HG02970 (cell line): ENCODE measurements around the gene EEF1AKMT2.
"Not testable (repeated sequence)": the region's sequence is repeated elsewhere in the genome, so short reads cannot be mapped to it uniquely, and the experiment has no call there.

Experiments used
- ATAC-seq: cut with Tn5 transposase; IDR thresholded peaks from one replicate; pipeline ENCODE4 v1.9.1; 2021; ENCODE audit warnings: mild to moderate bottlenecking, moderate library complexity, moderate number of reproducible peaks; ENCODE audit not compliant: unreplicated experiment, low FRiP score

EEF1AKMT2 gene

GRCh38 chr10:124791547-124792348, at the start of gene EEF1AKMT2:
Gene EEF1AKMT2 (minus strand): TSS chr10:124791887. CDS start chr10:124791833, 54 bp downstream.
- peak; percentile 92 for ATAC-seq

DNA sequence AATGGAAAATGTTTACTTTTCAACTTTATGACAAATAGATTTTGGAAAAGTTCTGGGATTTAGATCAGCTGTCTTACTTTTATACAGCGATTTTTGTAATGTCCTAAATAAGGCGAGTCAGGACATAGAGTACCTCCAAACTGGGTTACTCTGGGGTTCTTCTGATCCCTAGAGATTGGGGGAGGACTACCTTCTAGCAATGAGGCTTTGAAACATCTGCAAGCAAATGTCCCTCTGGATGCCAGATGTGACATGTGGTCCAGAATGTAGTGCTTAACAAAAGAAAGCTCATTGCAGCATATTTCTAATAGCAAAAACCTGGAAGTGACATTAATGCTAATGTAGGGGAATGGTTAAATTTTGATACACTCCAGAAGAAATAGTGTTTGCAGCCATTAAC, 46.0 kb upstream of the EEF1AKMT2 start:
- no peak for ATAC-seq

GRCh38 chr10:124831116-124831515, 39.4 kb upstream of the EEF1AKMT2 start:
- no peak for ATAC-seq

DNA sequence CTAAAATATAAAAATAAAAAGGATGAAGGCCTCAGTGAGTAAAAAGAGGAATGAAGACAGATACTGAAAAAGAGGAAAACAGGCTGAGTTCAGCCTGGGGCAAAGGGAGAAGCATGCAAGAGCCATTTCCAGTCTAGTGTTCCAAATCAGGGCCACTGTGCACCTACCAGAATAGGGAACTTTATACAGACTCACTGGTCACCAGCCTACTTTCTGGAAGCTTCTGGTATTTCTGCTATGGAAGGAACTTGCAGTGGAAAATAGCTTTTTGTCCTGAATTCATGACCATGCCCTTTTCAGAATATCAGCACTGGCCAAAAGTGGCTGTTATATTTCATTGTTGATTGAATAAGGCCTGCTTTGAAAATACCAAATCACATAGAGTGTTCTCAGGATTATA, 38.8 kb upstream of the EEF1AKMT2 start:
- ATAC-seq, result no peak

- ATAC-seq, result no peak
Observed at GRCh38 chr10:124829447-124830115, 37.9 kb upstream of the EEF1AKMT2 start.

- no peak for ATAC-seq
Observed at GRCh38 chr10:124827474-124827873, 35.8 kb upstream of the EEF1AKMT2 start.

DNA sequence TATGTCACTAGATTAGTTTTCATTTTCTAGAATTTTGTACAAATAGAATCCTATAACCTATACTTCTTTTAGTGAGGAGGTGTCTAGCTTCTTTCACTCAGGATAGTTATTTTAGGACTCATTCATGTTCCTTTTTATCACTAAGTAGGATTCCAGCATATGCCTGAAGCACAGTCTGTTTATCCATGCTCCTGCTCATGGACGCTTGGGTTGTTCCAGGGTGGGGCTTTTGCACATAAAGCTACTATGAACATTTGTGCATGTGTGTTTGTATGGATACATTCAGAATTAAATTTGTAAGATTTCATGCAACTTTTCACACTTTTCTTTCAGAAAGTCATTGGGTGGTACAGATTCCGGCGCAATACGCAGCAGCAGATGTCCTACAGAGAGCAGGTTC, 34.6 kb upstream of the EEF1AKMT2 start:
- no peak for ATAC-seq

- ATAC-seq, result no peak
Observed at GRCh38 chr10:124825702-124826101, 34.0 kb upstream of the EEF1AKMT2 start.

GRCh38 chr10:124824932-124825331, 33.2 kb upstream of the EEF1AKMT2 start:
- ATAC-seq, result not testable (repeated sequence)

DNA sequence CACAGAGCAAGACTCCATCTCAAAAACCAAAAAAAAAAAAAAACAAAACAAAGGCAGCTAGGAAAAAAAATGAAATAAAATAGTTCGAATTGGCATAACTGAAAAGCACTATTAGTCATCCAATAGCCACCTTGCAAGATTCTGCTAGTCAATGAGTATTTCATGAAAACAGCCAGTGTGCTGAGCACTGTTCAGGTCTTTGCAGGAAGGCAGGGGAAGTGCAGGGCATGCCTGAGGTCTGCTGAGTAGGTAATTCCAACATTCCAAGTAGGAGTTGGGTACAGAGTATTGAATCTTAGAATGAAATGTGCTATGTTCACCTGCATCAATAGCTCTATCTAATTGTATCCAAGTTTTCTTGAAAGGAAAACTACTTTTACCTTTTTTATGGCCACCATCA, 32.8 kb upstream of the EEF1AKMT2 start:
- ATAC-seq, result no peak

DNA sequence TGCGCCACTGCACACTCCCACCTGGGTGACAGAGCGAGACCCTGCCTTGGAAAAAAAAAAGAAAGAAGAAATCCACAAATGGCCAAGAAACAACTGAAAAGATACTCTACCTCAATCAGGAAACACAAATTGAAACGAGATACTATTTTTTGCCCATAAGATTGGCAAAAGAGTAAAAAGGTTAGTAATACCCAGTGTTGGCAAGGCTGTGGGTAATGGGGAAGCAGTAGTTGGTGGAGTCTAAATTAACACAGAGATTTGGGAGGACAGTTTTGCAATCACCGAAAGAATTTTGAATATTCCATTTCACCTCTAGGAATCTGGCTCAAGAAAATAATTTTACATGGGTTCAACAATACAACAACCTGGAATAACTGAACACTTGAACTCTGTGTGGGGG, 29.8 kb upstream of the EEF1AKMT2 start:
- no peak for ATAC-seq

DNA sequence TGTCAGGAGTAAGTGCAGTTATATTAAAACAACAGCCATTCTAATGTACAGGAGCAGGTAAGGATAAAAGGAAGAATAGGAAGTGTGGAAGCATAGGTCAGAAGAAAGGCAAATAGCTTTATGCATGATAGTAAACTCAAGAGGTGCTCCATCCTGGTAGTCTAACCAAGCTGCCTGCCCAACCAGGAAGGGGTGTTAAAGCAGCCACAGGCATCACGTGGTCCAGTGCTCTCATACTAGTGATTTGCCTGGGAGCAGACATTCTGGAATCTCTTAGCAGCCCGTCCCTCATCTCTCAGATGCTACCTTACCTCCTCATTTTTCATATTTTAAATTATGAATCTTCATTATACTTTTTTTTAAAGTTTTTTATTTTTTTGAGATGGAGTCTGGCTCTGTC, 28.4 kb upstream of the EEF1AKMT2 start:
- ATAC-seq, result no peak

GRCh38 chr10:124802313-124802675, 10.6 kb upstream of the EEF1AKMT2 start:
- peak; percentile 29 for ATAC-seq

DNA sequence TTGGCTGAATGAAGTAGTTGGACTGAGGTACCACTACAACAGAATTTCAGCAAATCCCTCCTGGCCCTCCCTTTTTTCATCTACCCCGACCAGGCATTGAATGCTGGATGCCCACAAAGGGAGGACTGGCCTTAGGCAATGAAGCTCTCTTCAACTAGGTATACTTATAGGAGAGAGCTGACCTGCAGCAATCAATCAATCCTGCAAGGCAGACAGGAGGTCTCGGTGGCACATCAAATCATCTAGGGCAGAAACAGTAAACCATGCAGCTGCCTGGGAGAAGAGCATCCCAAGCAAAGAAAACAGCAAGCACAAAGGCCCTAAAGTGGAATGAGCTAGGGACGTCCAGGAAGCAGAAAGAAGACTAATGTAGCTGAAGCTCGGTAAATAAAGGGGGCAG, 7.5 kb upstream of the EEF1AKMT2 start:
- ATAC-seq, result no peak

- ATAC-seq, result no peak
Observed at GRCh38 chr10:124798781-124799180, 7.1 kb upstream of the EEF1AKMT2 start.

DNA sequence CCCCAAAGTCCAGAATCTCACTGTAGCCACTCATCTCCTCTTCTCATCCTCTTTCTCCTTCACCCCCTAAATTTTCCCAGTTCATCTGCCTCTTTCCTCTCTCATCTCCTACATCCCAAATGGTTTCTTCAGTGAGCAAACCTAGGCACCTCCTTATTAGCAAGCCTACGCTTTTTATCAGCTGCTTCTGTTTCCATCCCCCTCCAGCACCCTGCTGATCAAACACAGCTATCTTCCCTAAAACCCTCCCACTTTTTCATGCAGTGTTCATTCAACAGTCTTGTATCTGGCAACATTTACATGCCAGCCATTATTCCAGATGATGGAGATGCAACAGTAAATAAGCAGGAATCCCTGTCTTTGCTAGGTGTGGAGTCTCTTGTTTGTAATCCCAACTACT, 6.7 kb upstream of the EEF1AKMT2 start:
- no peak for ATAC-seq

DNA sequence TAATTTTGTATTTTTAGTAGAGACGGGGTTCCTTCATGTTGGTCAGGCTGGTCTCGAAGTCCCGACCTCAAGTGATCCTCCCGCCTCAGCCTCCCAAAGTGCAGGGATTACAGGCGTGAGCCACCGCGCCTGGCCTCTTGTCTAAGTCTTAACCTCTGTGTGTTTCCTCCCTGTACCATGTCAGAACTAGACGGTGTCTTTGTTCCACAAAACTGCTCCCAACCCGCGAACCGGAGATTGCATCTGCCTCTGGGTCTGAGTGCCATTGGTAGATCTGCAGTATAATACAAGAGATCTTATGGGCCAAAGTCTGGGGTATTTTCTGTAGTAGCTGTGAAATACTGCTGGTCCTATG, 1.3 kb upstream of the EEF1AKMT2 start:
- ATAC-seq, result no peak

DNA sequence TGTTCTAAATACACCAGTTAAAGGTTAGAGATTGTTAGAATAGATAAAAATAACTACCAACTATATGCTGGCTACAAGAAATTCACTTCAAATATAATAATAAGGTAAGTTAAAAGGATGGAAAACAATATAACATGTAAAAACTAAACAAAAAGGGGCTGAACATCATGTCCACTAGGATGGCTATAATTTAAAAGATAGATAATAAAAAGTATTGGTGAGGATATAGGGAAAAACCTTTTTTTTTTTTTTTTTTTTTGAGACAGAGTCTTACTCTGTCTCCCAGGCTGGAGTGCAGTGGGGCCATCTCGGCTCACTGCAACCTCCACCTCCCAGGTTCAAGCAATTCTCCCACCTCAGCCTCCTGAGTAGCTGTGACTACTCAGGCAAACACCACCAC, 8.8 kb downstream of the EEF1AKMT2 start:
- ATAC-seq, result not testable (repeated sequence)

- ATAC-seq, result no peak
Observed at GRCh38 chr10:124768791-124769190, 22.9 kb downstream of the EEF1AKMT2 start.

DNA sequence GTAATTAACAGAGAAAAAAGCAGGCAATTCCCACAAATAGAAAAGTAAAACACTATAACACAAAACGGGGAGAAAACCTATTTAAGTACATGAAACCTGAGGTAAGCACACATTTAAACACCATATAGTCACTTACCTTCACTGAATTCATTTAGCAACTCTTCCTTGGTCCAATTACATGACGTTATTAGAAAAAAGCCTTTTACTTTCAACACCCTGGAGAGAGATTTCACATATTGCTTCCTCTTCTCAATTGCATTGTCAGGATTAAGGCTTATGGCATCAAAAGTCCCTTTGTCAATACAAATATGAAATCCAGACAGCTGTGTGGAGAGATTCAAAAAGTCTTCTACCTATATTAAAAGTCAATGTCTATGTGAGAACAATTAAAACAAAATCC, 26.4 kb downstream of the EEF1AKMT2 start:
- no peak for ATAC-seq

DNA sequence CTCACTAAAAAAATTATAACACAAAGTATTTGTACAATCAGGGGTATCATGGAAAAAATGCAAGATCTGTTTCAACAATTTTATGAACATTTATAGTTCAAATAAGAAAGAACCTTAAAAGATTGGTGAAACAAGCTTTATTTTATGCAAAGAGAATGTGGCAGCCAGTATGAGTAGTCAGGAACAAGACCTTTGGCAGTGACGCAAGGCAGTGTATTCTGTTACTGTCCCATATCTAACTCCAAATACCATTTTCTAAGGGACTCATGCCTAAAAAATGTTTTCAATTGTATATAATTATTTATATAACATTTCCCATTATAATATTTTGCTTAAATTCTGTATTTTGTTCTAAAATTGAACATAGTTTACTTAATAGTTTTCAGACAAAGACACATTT, 28.4 kb downstream of the EEF1AKMT2 start:
- ATAC-seq, result no peak

DNA sequence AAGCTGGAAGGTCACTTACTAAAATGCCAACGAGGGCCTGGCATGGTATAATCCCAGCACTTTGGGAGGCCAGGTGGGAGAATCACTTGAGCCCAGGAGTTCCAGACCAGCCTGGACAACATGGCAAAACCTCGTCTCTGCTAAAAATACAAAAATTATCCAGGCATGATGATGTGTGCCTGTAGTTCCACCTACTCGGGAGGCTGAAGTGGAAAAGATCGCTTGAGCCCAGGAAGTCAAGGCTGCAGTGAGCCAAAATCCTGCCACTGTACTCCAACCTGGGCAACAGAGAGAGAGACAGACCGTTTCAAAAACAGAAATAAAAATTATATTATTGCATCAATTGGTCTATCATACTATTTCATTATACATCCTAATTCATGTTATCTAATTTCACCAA, 29.4 kb downstream of the EEF1AKMT2 start:
- no peak for ATAC-seq
